NCI-H1092 treated with DMSO at 0.1 percent for 48 hours (cell line): ENCODE data around the gene UMOD.

Experiments
- DNase-seq: peaks from one replicate; lab custom pipeline; 2025; lab: John Stamatoyannopoulos, UW

UMOD gene

DNA sequence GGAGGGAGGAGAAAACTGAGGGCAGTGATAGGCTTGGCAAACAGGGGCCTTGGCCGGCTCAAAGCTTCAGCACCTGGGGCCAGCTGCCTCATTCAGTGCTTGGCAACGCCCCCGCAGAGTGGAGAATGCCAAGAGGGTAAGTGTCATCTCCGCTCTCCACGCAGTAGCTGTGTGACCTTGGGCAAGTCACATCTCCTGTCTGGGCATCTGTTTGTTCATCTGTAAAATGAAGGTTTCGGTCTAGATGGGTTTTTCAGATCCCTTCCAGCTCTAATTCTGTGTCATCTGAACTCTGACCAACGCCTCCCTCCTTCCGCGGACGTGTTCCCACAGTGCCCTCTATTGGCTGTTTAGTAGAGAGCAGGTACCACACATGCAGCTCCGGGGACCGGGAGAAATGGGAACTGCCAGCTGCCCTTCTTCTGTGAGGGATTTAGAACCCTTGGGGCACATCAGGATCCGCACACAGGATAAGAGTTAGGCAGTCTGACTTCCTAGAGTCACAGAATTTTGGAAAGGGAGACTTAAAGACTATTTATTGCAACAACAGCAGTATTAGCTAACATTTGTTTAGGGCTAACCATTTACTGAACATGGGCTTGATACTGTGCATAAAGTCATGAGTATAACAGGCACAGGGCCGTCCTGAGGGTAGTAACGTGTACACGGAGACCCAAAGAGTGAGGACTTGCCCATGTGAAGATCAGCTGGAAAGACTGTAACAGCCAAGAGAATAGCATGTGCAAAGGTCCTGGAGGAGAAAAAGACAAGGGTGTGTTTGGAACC, 52.0 kb downstream of the UMOD start:
- peak; percentile 91 for DNase-seq

DNA sequence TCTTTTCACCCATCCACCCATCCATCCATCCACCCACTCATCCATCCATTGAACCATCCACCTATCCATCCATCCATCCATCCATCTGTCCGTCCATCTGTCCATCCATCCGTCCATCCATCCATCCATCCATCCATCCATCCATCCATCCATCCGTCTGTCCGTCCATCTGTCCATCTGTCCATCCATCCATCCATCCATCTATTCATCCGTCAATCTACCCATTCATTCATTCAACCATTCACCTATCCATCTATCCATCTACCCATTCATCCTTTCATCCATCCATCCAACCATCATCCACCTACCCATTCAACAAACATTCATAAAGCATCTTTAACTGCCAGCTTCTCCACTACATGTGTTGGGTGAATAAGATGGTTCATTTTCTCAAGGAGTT, 54.1 kb downstream of the UMOD start:
- no peak for DNase-seq

DNA sequence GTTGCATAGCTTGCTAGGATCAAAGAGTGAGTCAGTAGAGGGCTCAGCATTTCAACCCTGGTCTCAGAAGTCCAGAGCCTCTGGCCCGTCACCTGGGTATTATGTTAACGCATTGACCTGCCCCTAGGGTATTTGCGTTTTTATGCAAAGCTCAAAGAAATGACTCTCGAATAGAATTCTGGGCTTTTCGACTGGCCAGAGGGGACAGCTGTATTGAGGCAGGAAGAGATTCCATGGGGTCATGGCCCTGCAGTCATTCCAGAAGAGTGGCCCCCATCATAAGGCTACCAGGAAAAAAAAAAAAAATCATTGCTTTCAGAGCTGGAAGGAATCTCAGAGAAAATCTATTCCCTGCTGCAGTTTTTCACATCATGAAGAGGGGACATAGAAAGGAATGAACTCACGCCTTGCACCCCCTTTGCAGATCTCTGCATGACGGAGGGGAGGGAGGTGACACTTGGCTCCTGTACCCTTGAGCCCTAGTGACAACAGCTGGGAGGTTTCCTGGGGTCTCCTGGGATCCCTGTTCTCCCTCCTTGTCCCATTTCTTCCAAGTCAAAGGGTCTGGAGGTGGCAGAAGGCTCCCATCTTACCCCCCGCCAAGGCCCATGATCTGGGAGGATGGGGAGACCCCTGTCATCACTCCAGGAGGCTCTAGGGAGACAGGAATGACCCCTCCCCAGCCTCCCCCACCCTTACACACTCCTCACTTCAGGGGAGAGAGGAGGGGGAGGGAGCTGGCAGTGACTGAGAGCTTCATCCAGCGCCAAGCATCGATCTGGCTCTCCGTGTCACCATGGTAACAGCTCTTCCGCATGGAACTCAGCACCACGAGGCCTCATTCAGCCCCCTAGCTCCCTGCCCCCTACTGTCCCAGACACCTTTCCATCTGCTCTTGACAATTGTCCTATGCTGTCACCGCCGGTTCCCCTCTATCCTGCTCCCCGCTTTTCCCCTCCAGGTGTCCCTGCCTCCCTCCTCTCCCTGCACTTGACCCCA, 61.0 kb downstream of the UMOD start:
- peak; percentile 92 for DNase-seq

DNA sequence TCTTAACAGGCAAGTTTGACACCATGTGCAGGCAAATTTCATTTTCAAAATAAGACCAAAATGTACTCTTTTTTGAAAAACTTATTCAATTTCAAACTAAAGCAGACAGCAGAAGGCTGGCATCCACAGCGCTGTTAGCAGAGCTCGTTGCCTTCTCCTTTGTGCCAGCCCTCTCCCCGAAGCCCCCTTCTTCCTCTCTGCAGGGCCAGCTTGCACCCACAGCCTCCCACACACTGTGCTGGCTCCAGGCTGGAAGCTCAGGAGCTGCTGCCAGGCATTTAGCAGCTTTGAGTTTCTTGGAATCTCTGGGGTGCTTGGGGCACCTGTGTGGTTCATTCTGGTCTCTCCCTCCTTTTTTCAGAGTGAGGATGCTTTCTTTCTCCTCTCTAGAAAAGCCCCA, 62.9 kb downstream of the UMOD start:
- no peak for DNase-seq

DNA sequence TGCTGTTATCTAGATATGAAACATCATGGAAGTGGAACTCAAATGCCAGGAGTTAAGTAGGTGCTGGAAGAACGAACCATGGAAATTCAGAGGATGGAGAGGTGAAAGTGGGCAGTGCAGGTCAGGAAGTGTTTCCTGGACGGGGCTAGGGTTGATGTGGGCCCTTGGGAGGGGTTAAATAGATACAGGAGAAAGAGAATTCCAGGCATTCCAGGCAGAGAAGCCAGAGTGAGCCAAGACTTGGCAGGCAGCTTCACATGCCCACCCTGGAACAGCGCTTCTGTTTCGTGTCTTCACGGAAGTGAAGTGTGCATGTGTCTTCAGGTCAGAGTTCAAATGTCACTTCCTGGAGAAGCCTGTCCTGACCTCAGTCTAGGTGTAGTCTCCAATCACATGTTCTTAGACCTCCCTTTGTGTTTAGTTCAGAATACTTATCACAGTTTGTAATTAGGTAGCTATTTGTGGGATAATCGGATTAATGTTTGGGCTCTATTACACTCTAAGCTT, 66.5 kb downstream of the UMOD start:
- no peak for DNase-seq
